HepG2 (cell line): Measurements from ENCODE around the gene ATF7IP. TPM values are rescaled to one million over a fixed set of nuclear protein-coding genes. Genes with fewer than 3 reads are reported as not detected.
A peak's percentile ranks its signal among the peaks of the same experiment; 100 is the strongest.

Experiments used
- ATAC-seq: fragments of 200-7000 bp; cut with Tn5 transposase; 3 replicates; pipeline ENCODE4 v1.9.1; 2020; ENCODE audit warnings: mild to moderate bottlenecking, moderate library complexity
- BruUV-seq: library from RNA; stranded (reverse); fragments of 400-500 nt; replicated peaks from 2 replicates; lab custom pipeline; 2021; lab: Mats Ljungman, UMichigan
- CTCF ChIA-PET: fragments of 300-600 bp; formaldehyde crosslinking; extraction: SDS; loops from one replicate; lab custom pipeline; 2021; ENCODE audit warnings: low total read pairs, inconsistent platforms, low intra/inter-chr PET ratio; lab: Yijun Ruan, JAX
- POLR2A ChIA-PET: fragments of 350-600 bp; sonication (Branson Sonifier 250); formaldehyde crosslinking; loops from one replicate; lab custom pipeline; 2020; ENCODE audit warnings: antibody characterized with exemption, inconsistent platforms; lab: Yijun Ruan, JAX
- DNase-seq: peaks from one replicate; pipeline ENCODE4 v3.0.0-alpha.2; 2015; ENCODE audit warnings: low spot score
- FAIRE-seq: peaks from 3 replicates; lab custom pipeline; 2011; peaks lifted over from hg19 to GRCh38; lab: Jason Lieb, UNC
- H2AFZ ChIP-seq: one replicate; pipeline ENCODE4 v1.6.1; 2011; ENCODE audit warnings: low read length, inconsistent platforms
- H3K27ac ChIP-seq: fragments of 300-600 bp; 3 replicates; pipeline ENCODE4 v1.8.0; 2011; ENCODE audit warnings: mixed run types, mild to moderate bottlenecking, mixed read lengths, low read length, inconsistent platforms; ENCODE audit not compliant: insufficient read depth; ENCODE audit errors: extremely low read length
- H3K27me3 ChIP-seq, 2 experiments: fragments of 200-600 bp in 1 of 2; 2 replicates in 1 of 2; 3 replicates in 1 of 2; pipeline versions ENCODE4 v1.6.0 to v1.8.0; 2011; ENCODE audit warnings: low read length in 2 of 2, mild to moderate bottlenecking in 2 of 2, moderate library complexity in 2 of 2, inconsistent platforms in 1 of 2; ENCODE audit not compliant: insufficient read depth in 2 of 2, control insufficient read depth in 1 of 2
- H3K36me3 ChIP-seq, 2 experiments: fragments of 200-600 bp in 1 of 2; replicated peaks in 1 of 2; 2 replicates in 1 of 2; 3 replicates in 1 of 2; pipeline versions ENCODE4 v1.5.1 to v1.8.0; 2011; ENCODE audit warnings: low read length in 2 of 2, inconsistent platforms in 1 of 2; ENCODE audit not compliant: insufficient read depth in 2 of 2, control insufficient read depth in 1 of 2
- H3K4me1 ChIP-seq: 2 replicates; pipeline ENCODE4 v1.5.1; 2012; ENCODE audit warnings: low read length, inconsistent platforms; ENCODE audit not compliant: insufficient read depth
- H3K4me2 ChIP-seq: 2 replicates; pipeline ENCODE4 v1.6.0; 2011; ENCODE audit warnings: low read depth, low read length, inconsistent platforms
- H3K4me3 ChIP-seq, 3 experiments: fragments of 200-600 bp in 1 of 3; sonication (generic), shearing (Covaris generic) in 1 of 3; replicated peaks in 1 of 3; 2 replicates each; pipeline ENCODE4 v1.5.1; 2011 to 2016; ENCODE audit warnings: low read length in 3 of 3, inconsistent platforms in 2 of 3, low read depth in 2 of 3, mild to moderate bottlenecking in 2 of 3, control low read depth in 1 of 3, mixed read lengths in 1 of 3; ENCODE audit not compliant: insufficient read depth in 1 of 3
- H3K79me2 ChIP-seq: one replicate; pipeline ENCODE4 v1.6.1; 2011; ENCODE audit warnings: low read length, inconsistent platforms; ENCODE audit not compliant: insufficient read depth
- H3K9ac ChIP-seq: 2 replicates; pipeline ENCODE4 v1.6.0; 2011; ENCODE audit warnings: mild to moderate bottlenecking, low read depth, low read length, inconsistent platforms; ENCODE audit not compliant: insufficient read depth
- H3K9me3 ChIP-seq: 2 replicates; pipeline ENCODE4 v1.5.1; 2012; ENCODE audit warnings: mild to moderate bottlenecking, low read length
- H4K20me1 ChIP-seq: 2 replicates; pipeline ENCODE4 v1.6.0; 2011; ENCODE audit warnings: inconsistent platforms, mild to moderate bottlenecking, low read length, moderate library complexity; ENCODE audit not compliant: insufficient read depth
- AHDC1 ChIP-seq: sonication (generic); formaldehyde crosslinking; IDR thresholded peaks from 2 replicates; pipeline ENCODE4 v1.5.1; 2020; ENCODE audit warnings: mild to moderate bottlenecking, missing genetic modification reagents, borderline replicate concordance
- AKAP8 ChIP-seq: sonication (generic); formaldehyde crosslinking; IDR thresholded peaks from 2 replicates; pipeline ENCODE4 v1.5.1; 2020; ENCODE audit warnings: mild to moderate bottlenecking, missing genetic modification reagents
- CEBPB ChIP-seq: IDR thresholded peaks from 2 replicates; pipeline ENCODE4 v1.6.1; 2011; ENCODE audit warnings: low read depth, low read length, improper control_type of control experiment, borderline replicate concordance
- FOXA3 ChIP-seq: IDR thresholded peaks from 2 replicates; pipeline ENCODE4 v1.6.1; 2016; ENCODE audit warnings: missing genetic modification reagents, missing compliant biosample characterization
- THAP8 ChIP-seq: sonication (generic); formaldehyde crosslinking; IDR thresholded peaks from 2 replicates; pipeline ENCODE4 v1.5.1; 2020; ENCODE audit warnings: missing genetic modification reagents, mild to moderate bottlenecking, borderline replicate concordance
- ZFX ChIP-seq: sonication (generic); formaldehyde crosslinking; IDR thresholded peaks from 2 replicates; pipeline ENCODE4 v1.4.0; 2020; ENCODE audit warnings: mild to moderate bottlenecking, low read depth, missing genetic modification reagents, moderate library complexity
- ZNF280B ChIP-seq: sonication (generic); formaldehyde crosslinking; IDR thresholded peaks from 2 replicates; pipeline ENCODE4 v1.5.0; 2020; ENCODE audit warnings: missing genetic modification reagents, mild to moderate bottlenecking, borderline replicate concordance
- ZNF44 ChIP-seq: sonication (generic); formaldehyde crosslinking; IDR thresholded peaks from 2 replicates; pipeline ENCODE4 v1.5.1; 2020; ENCODE audit warnings: mild to moderate bottlenecking, missing genetic modification reagents
- ZNF556 ChIP-seq: sonication (generic); formaldehyde crosslinking; IDR thresholded peaks from 2 replicates; pipeline ENCODE4 v1.4.0; 2020; ENCODE audit warnings: mild to moderate bottlenecking, missing genetic modification reagents, borderline replicate concordance
- ZNF703 ChIP-seq: sonication (generic); formaldehyde crosslinking; IDR thresholded peaks from 2 replicates; pipeline ENCODE4 v1.5.1; 2020; ENCODE audit warnings: missing genetic modification reagents, mild to moderate bottlenecking, moderate library complexity, borderline replicate concordance
- WGBS: methylation state at CpG from one replicate; pipeline ENCODE4 v1.1.6; 2017; ENCODE audit warnings: low lambda C conversion rate; 5-methylcytosine and 5-hydroxymethylcytosine counted together
- in situ Hi-C: cut with HindIII; loops from 2 replicates; pipeline ENCODE4 v1.10.0; 2017; ENCODE audit warnings: low pct_unique_long_range_greater_than_20kb; ENCODE audit not compliant: extremely low pct_ligation_motif_present
- intact Hi-C: fragments of 100-400 bp; cut with micrococcal nuclease; formaldehyde crosslinking; loops from one replicate; pipeline ENCODE4 v1.10.0; 2022; ENCODE audit not compliant: unreplicated experiment
- polyA plus RNA-seq, 8 experiments: library from polyadenylated mRNA; depleted of rRNA in 3 of 8; stranded (reverse) in 7 of 8; unstranded in 1 of 8; fragments of >200 nt; fragmentation: Illumina TruSeq in 4 of 8; extraction: Trizol in 4 of 8; gene quantifications; 2 replicates each; pipeline versions ENCODE4 v1.2.1 to v1.2.3, GENCODE V29; 2011 to 2016; ENCODE audit warnings: low read depth in 4 of 8, missing spikeins in 1 of 8, mixed read lengths in 1 of 8; ENCODE audit not compliant: insufficient read depth in 1 of 8
- total RNA-seq, 5 experiments: library from RNA; depleted of rRNA; stranded (reverse); fragments of >200 nt; fragmentation: Illumina TruSeq; extraction: Trizol; gene quantifications; 2 replicates each; pipeline ENCODE4 v1.2.3, GENCODE V29; 2016; ENCODE audit warnings: low read depth in 1 of 5

Gene ATF7IP
- total and polyA plus RNA-seq, 2 of the 13 experiments (the other 11 are each of a cell fraction or from before 2014, with no cell fraction given): 1.8 to 11.8 TPM

- H3K4me3 ChIP-seq: no peak overlapping the region
- DNase-seq: no peak
- H2AFZ ChIP-seq: no peak overlapping the region
- no peaks in the 10 kb centered on the region for H4K20me1 ChIP-seq
- CTCF ChIA-PET: no interaction called here
- intact Hi-C loops: no loop called here
- ATAC-seq: no peak
- POLR2A ChIA-PET: no interaction called here
- no peak overlapping the region for H3K9ac ChIP-seq
- H3K79me2 ChIP-seq: no peaks in the 10 kb centered on the region
- FAIRE-seq: no peak
- in situ Hi-C loops: no loop called here
- no peak overlapping the region for H3K27ac ChIP-seq
- no peak overlapping the region for H3K4me2 ChIP-seq
- H3K27me3 ChIP-seq: no peaks in the 10 kb centered on the region
- WGBS: 51% methylated on average over 5 of the region's 5 CpGs
- no peaks in the 10 kb centered on the region for H3K9me3 ChIP-seq
- peaks cover 2 to 6% of the 10 kb centered on the region in 2 experiments; a peak in 1 of 5 replicates for H3K36me3 ChIP-seq
- H3K4me1 ChIP-seq: no peaks in the 10 kb centered on the region
- no TSS peak for BruUV-seq
- peak; percentile 35; the same call in 1 of the 2 replicates for TF ChIP-seq CEBPB
- TF ChIP-seq AKAP8: no peak
Measured at GRCh38 chr12:14442221-14442881, 76.9 kb downstream of the ATF7IP start.

GRCh38 chr12:14443531-14443930 is 78.0 kb downstream of the ATF7IP start:
- in situ Hi-C loops (no loop called here), intact Hi-C loops (no loop called here)
- Histone ChIP-seq H4K20me1 (no peaks in the 10 kb centered on the region), H3K4me2 (no peak overlapping the region), H3K36me3 (0 out of 5 replicates have a peak, but pooled peaks cover 0 to 5% of the 10 kb centered on the region in 2 experiments), H3K9me3 (no peaks in the 10 kb centered on the region), H3K4me3 (no peak overlapping the region), H3K79me2 (no peaks in the 10 kb centered on the region), H3K4me1 (no peaks in the 10 kb centered on the region), H3K27ac (no peak overlapping the region), H3K9ac (no peak overlapping the region), H3K27me3 (no peaks in the 10 kb centered on the region), H2AFZ (no peak overlapping the region)
- DNase-seq: no peak
- ChIA-PET CTCF (no interaction called here), POLR2A (no interaction called here)
- ATAC-seq: no peak
- BruUV-seq: no TSS peak
- no peak for FAIRE-seq
- TF ChIP-seq ZFX (CRISPR knock-in tag) (no peak), FOXA3 (CRISPR knock-in tag) (no peak), ZNF556 (CRISPR knock-in tag) (no peak), ZNF44 (CRISPR knock-in tag) (no peak), AHDC1 (CRISPR knock-in tag) (no peak), ZNF280B (CRISPR knock-in tag) (no peak), THAP8 (CRISPR knock-in tag) (no peak), ZNF703 (CRISPR knock-in tag) (no peak)
